Kidney (tissue), 22 donors: ENCODE results near the gene LALBA. TPM values are rescaled to one million over a fixed set of nuclear protein-coding genes. Genes with fewer than 3 reads are reported as not detected.

Experiments
- DNase-seq, 5 donors: peaks; one replicate each; pipeline ENCODE4 v3.0.0-alpha.2; 2013 to 2020
- FAIRE-seq: peaks from 2 replicates; lab custom pipeline; 2012; peaks lifted over from hg19 to GRCh38; lab: Jason Lieb, UNC
- H3K27ac ChIP-seq, 2 donors: one replicate each; pipeline ENCODE4 v1.7.0; 2013; ENCODE audit warnings: low read depth in 2 of 2, low read length in 2 of 2, inconsistent platforms in 1 of 2
- H3K27me3 ChIP-seq: one replicate; pipeline ENCODE4 v1.7.1; 2013; ENCODE audit warnings: low read length, inconsistent platforms; ENCODE audit not compliant: control insufficient read depth, insufficient read depth
- H3K36me3 ChIP-seq, 3 donors: one replicate each; pipeline versions ENCODE4 v1.7.0 to v1.7.1; 2013; ENCODE audit warnings: low read length in 3 of 3, control low read depth in 1 of 3, inconsistent platforms in 1 of 3; ENCODE audit not compliant: insufficient read depth in 3 of 3, control insufficient read depth in 2 of 3
- H3K4me1 ChIP-seq, 3 donors: one replicate each; pipeline versions ENCODE4 v1.7.0 to v1.7.1; 2013; ENCODE audit warnings: low read length in 3 of 3, inconsistent platforms in 1 of 3, low read depth in 1 of 3; ENCODE audit not compliant: control insufficient read depth in 2 of 3, insufficient read depth in 2 of 3
- H3K4me3 ChIP-seq, 3 donors: one replicate each; pipeline versions ENCODE4 v1.7.0 to v1.8.1; 2013; ENCODE audit warnings: low read length in 3 of 3, control low read depth in 1 of 3, inconsistent platforms in 1 of 3
- H3K9ac ChIP-seq, 3 donors: one replicate each; pipeline versions ENCODE4 v1.7.0 to v1.7.1; 2013; ENCODE audit warnings: low read length in 3 of 3, control low read depth in 1 of 3, inconsistent platforms in 1 of 3
- H3K9me3 ChIP-seq, 3 donors: one replicate each; pipeline versions ENCODE4 v1.7.0 to v1.7.1; 2013; ENCODE audit warnings: low read length in 3 of 3, control low read depth in 1 of 3, inconsistent platforms in 1 of 3; ENCODE audit not compliant: control insufficient read depth in 2 of 3, insufficient read depth in 1 of 3
- intact Hi-C: fragments of 100-400 bp; cut with DNase I; formaldehyde crosslinking; loops from one replicate; pipeline ENCODE4 v1.11.1; 2022
- long read RNA-seq, 10 donors: library from polyadenylated mRNA in 1 of 10; unstranded in 1 of 10; transcript quantifications; one replicate each; pipeline ENCODE4 v2.0.0 and lab custom pipeline, GENCODE V29; 2021 to 2026
- polyA plus RNA-seq: library from polyadenylated mRNA; stranded (reverse); fragments of 350-450 nt; fragmentation: Illumina TruSeq; extraction: RNeasy Lipid Tissue Mini Kit (QIAGEN cat#74804); gene quantifications from one replicate; pipeline ENCODE4 v1.2.3, GENCODE V29; 2014; ENCODE audit warnings: low read depth, low replicate concordance; ENCODE audit not compliant: insufficient read depth
- total RNA-seq: library from RNA; stranded (reverse); fragmentation: NEBNext Ultra II Directional; extraction: Animal tissue kit (Norgen Biotek cat#: 25700); gene quantifications from one replicate; pipeline ENCODE4 v1.2.1, GENCODE V29; 2021
- TF ChIP-seq, protein P1 (sequence below): IDR thresholded peaks from 3 replicates; pipeline ENCODE4 v1.5.1; 2012; ENCODE audit warnings: mild to moderate bottlenecking, moderate library complexity, borderline replicate concordance; ENCODE audit not compliant: insufficient read depth; ENCODE audit errors: extremely low read depth
- donor health status: control.
- donor health status: control.
- donor health status: control.
- donor health status: control.
- donor health status: control.
- donor health status: DM: yes; HTN: yes; CAD: no.
- donor health status: Normal renal cell carcinoma (clear cell type).

LALBA gene
- not detected for total RNA-seq
- not detected for polyA plus RNA-seq
- long read RNA-seq, donor 1: 0 reads
- long read RNA-seq, donor 2: 0 reads
- long read RNA-seq, donor 3: 0 reads
- long read RNA-seq, donor 4: 0 reads
- long read RNA-seq, donor 5: 0 reads
- long read RNA-seq, donor 6: 0 reads
- long read RNA-seq, donor 7: 0 reads
- long read RNA-seq, donor 8: 0 reads
- long read RNA-seq, donor 9: 0 reads
- long read RNA-seq, donor 10: 0 reads

DNA sequence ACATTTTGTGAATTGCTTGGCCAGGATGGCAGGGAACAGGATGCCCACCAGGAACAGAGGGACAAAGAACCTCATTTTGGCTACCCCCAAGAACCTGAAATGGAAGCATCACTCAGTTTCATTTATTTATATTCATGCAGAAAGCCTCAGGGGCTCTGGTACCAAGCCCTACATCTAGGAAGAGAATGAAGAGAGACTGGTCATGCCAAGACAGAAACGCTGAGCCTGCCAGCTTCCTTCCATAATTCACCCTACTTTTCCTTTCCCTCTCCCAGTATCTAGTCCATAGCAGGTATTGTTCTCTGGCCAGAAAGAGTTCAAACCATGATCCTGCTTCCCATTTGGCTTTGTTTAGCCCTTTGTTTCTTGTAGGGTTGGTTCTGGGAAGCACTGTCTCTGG lies at the start of gene LALBA:
Gene LALBA, minus strand, starts transcription at position 101 of the 400 bp plus-strand sequence. Its CDS starts 26 bp downstream, at position 75.
- intact Hi-C loops: no loop called here
- no peaks in the 10 kb centered on the region for H3K36me3 ChIP-seq
- H3K9ac ChIP-seq: no peak within 1 kb of the TSS
- H3K27ac ChIP-seq: no peak within 1 kb of the TSS
- H3K4me1 ChIP-seq: no peaks in the 10 kb centered on the region
- no peak within 1 kb of the TSS for H3K4me3 ChIP-seq
- DNase-seq: no peak
- no peaks in the 10 kb centered on the region for H3K9me3 ChIP-seq
- no peaks in the 10 kb centered on the region for H3K27me3 ChIP-seq
- TF ChIP-seq, protein P1, sequence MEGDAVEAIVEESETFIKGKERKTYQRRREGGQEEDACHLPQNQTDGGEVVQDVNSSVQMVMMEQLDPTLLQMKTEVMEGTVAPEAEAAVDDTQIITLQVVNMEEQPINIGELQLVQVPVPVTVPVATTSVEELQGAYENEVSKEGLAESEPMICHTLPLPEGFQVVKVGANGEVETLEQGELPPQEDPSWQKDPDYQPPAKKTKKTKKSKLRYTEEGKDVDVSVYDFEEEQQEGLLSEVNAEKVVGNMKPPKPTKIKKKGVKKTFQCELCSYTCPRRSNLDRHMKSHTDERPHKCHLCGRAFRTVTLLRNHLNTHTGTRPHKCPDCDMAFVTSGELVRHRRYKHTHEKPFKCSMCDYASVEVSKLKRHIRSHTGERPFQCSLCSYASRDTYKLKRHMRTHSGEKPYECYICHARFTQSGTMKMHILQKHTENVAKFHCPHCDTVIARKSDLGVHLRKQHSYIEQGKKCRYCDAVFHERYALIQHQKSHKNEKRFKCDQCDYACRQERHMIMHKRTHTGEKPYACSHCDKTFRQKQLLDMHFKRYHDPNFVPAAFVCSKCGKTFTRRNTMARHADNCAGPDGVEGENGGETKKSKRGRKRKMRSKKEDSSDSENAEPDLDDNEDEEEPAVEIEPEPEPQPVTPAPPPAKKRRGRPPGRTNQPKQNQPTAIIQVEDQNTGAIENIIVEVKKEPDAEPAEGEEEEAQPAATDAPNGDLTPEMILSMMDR: no peak
- FAIRE-seq: no peak

DNA sequence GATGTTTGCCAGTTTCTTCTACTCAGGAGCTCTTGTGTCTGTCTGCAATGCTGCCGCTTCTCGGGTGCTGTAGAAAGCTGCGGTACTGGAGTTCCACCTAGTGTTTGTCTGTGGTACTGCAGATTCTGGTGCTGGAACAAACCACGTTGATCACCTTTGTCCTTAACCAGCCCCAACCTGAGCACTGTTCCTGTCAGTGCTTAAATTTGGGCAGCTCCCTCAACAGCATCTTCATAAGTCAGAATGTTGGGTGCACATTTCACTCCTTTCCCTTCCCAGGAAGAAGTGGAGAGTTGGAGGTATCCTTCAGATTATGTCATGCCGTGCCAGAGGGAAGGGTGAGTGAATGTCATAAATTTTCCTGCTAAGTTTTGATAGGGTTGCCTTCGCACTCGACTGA lies 48.7 kb upstream of the LALBA start:
- no peak overlapping the region for H3K27ac ChIP-seq
- intact Hi-C loops: no loop called here
- no peaks in the 10 kb centered on the region for H3K36me3 ChIP-seq
- no peaks in the 10 kb centered on the region for H3K27me3 ChIP-seq
- TF ChIP-seq, protein P1: peak; percentile 95
- no peaks in the 10 kb centered on the region for H3K4me1 ChIP-seq
- DNase-seq: peak in 4 of 5 donors; percentile 81 to 87 (median 84)
- H3K9me3 ChIP-seq: peaks cover 0 to 1% (median 0%) of the 10 kb centered on the region in 3 donors
- FAIRE-seq: peak; percentile 66
- H3K9ac ChIP-seq: no peak overlapping the region
- no peak overlapping the region for H3K4me3 ChIP-seq

DNA sequence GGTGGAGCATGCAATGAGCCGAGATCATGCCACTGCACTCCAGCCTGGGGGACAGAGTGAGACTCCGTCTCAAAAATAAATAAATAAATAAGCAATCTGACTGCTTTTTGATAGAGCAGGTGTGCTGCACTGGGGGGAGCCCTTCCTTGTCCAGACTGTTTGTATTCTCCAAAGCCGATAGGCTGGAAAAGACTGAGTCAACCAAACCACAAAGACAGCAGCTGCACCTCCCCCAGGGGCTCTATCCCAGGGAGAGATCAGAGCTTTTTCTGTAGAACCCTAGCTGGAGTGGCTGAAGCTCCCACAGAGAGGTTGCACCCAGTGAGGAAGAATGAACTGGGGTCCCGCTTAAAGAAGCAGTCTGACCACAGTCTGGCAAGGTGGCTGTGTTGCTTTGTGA lies 45.8 kb upstream of the LALBA start:
- no peak for FAIRE-seq
- H3K27me3 ChIP-seq: no peaks in the 10 kb centered on the region
- no peak for DNase-seq
- peaks cover 0 to 11% (median 2%) of the 10 kb centered on the region in 3 donors for H3K9me3 ChIP-seq
- H3K4me3 ChIP-seq: no peak overlapping the region
- TF ChIP-seq, protein P1: no peak
- H3K9ac ChIP-seq: no peak overlapping the region
- no peak overlapping the region for H3K27ac ChIP-seq
- no peaks in the 10 kb centered on the region for H3K4me1 ChIP-seq
- intact Hi-C loops: no loop called here
- no peaks in the 10 kb centered on the region for H3K36me3 ChIP-seq

DNA sequence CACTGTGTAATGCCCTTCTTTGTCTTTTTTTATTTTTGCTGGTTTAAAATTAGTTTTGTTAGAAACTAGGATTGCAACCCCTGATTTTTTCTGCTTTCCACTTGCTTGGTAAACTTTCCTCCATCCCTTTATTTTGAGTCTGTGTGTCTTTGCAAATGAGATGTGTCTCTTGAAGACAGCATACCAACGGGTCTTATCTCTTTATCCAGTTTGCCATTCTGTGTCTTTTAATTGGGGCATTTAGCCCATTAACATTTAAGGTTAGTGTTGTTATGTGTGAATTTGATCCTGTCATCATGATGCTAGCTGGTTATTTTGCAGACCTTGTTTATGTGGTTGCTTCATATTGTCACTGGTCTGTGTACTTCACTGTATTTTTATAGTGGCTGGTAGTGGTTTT lies 43.5 kb upstream of the LALBA start:
- Histone ChIP-seq H3K9ac (no peak overlapping the region), H3K27me3 (no peaks in the 10 kb centered on the region), H3K4me3 (no peak overlapping the region), H3K27ac (no peak overlapping the region), H3K9me3 (peaks cover 0 to 14% (median 4%) of the 10 kb centered on the region in 3 donors), H3K4me1 (no peaks in the 10 kb centered on the region), H3K36me3 (no peaks in the 10 kb centered on the region)
- TF ChIP-seq, protein P1: no peak
- no peak for DNase-seq
- no peak for FAIRE-seq
- intact Hi-C loops: no loop called here
